Measurements from ENCODE around the gene SCGN.

Gene SCGN

GRCh38 chr6:25676775-25677174, 24.8 kb downstream of the SCGN start (continued):
- TF ChIP-seq ZNF645 (tag by site-specific recombination; IDR thresholded peaks at IDR 0.05) (no peak), ZNF48 (tag by site-specific recombination; IDR thresholded peaks at IDR 0.05) (no peak), ATF2 (tag by site-specific recombination; IDR thresholded peaks at IDR 0.05; ENCODE audit: low read depth) (no peak), ZNF791 (tag by site-specific recombination; IDR thresholded peaks at IDR 0.05) (no peak)

- Histone ChIP-seq H3K4me3 (ENCODE audit: low read depth, low read length) (no peak overlapping the region), H3K27ac (ENCODE audit: extremely low read depth, low read depth, low read length) (no peak overlapping the region), H3K36me3 (ENCODE audit: control insufficient read depth in 2 of 2, insufficient read depth in 1 of 2, low read length in 2 of 2) (no peaks in the 10 kb centered on the region), H3K9me3 (ENCODE audit: control insufficient read depth, insufficient read depth, low read depth, low read length) (no peaks in the 10 kb centered on the region), H3K4me1 (ENCODE audit: control insufficient read depth, insufficient read depth, low read length) (no peaks in the 10 kb centered on the region)
- peak; percentile 76 for TF ChIP-seq ATF2 (tag by site-specific recombination; IDR thresholded peaks at IDR 0.05; ENCODE audit: low read depth)
- TF ChIP-seq ZNF514 (tag by site-specific recombination; IDR thresholded peaks at IDR 0.05): no peak
- POLR2A ChIA-PET: no interaction called here
- CTCF ChIA-PET: interaction anchor here (0.6 kb wide), 1 partner anchor 125 kb away, joined by 4 read pairs; no protein-coding TSS in a partner anchor
These were observed 29.8 kb downstream of the SCGN start for GRCh38 chr6:25681848-25682247.

- Histone ChIP-seq H3K4me3 (ENCODE audit: low read depth, low read length) (no peak overlapping the region), H3K9me3 (ENCODE audit: control insufficient read depth, insufficient read depth, low read depth, low read length) (no peaks in the 10 kb centered on the region), H3K36me3 (ENCODE audit: control insufficient read depth in 2 of 2, insufficient read depth in 1 of 2, low read length in 2 of 2) (no peaks in the 10 kb centered on the region), H3K27ac (ENCODE audit: extremely low read depth, low read depth, low read length) (no peak overlapping the region), H3K4me1 (ENCODE audit: control insufficient read depth, insufficient read depth, low read length) (no peaks in the 10 kb centered on the region)
- TF ChIP-seq HOXC10 (CRISPR knock-in tag; IDR thresholded peaks at IDR 0.05) (no peak), ZNF221 (tag by site-specific recombination; IDR thresholded peaks at IDR 0.05; ENCODE audit: borderline replicate concordance) (no peak), ZBTB26 (tag by site-specific recombination; optimal IDR thresholded peaks at IDR 0.05) (no peak), ZNF670 (tag by site-specific recombination; IDR thresholded peaks at IDR 0.05; ENCODE audit: low read depth) (no peak), ZSCAN5A (tag by site-specific recombination; IDR thresholded peaks at IDR 0.05) (no peak), ZBTB48 (tag by site-specific recombination; IDR thresholded peaks at IDR 0.05) (no peak), ZNF239 (tag by site-specific recombination; IDR thresholded peaks at IDR 0.05) (no peak)
- CTCF ChIA-PET: interaction anchor here (0.6 kb wide), 1 partner anchor 125 kb away, joined by 4 read pairs; no protein-coding TSS in a partner anchor
- POLR2A ChIA-PET: no interaction called here
These were observed 30.3 kb downstream of the SCGN start for GRCh38 chr6:25682324-25682723.

GRCh38 chr6:25684565-25684964, 32.5 kb downstream of the SCGN start:
- H3K4me3 ChIP-seq (ENCODE audit: low read depth, low read length): no peak overlapping the region
- H3K9me3 ChIP-seq (ENCODE audit: control insufficient read depth, insufficient read depth, low read depth, low read length): no peaks in the 10 kb centered on the region
- no peaks in the 10 kb centered on the region for H3K4me1 ChIP-seq (ENCODE audit: control insufficient read depth, insufficient read depth, low read length)
- ChIA-PET CTCF (no interaction called here), POLR2A (no interaction called here)
- no peak for TF ChIP-seq SCRT2 (tag by site-specific recombination; IDR thresholded peaks at IDR 0.05)
- no peak overlapping the region for H3K27ac ChIP-seq (ENCODE audit: extremely low read depth, low read depth, low read length)
- H3K36me3 ChIP-seq (ENCODE audit: control insufficient read depth in 2 of 2, insufficient read depth in 1 of 2, low read length in 2 of 2): no peaks in the 10 kb centered on the region
